ENCODE measurements around the gene ZC2HC1C.
A peak's percentile ranks its signal among the peaks of the same experiment; 100 is the strongest.
"Not testable (repeated sequence)": the region's sequence is repeated elsewhere in the genome, so short reads cannot be mapped to it uniquely, and the experiment has no call there.

Gene ZC2HC1C

GRCh38 chr14:75096959-75097358 is 27.5 kb downstream of the ZC2HC1C start:
- no peak for DNase-seq

- DNase-seq = no peak
Measured at GRCh38 chr14:75098212-75098611, 28.8 kb downstream of the ZC2HC1C start.

GRCh38 chr14:75098682-75099081 is 29.2 kb downstream of the ZC2HC1C start:
- no peak for DNase-seq

DNA sequence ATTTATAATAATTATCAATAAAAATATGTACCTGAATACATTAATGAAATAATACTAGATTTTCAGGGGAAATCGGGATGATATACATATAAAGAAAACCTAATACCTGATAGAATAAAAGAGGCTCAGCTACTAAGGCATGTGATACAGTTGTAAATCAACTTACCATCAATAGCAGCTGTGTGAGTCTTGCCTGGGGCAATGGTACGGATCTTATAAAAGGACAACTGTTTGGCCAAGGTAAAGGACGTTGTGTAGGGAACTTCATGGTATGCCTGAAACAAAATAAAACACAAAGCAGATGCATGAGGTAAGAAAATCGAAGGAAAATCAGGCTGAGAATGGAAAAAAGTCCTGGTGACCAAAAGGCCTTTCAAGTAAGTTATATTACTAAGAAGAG is 32.0 kb downstream of the ZC2HC1C start:
- DNase-seq = no peak

DNA sequence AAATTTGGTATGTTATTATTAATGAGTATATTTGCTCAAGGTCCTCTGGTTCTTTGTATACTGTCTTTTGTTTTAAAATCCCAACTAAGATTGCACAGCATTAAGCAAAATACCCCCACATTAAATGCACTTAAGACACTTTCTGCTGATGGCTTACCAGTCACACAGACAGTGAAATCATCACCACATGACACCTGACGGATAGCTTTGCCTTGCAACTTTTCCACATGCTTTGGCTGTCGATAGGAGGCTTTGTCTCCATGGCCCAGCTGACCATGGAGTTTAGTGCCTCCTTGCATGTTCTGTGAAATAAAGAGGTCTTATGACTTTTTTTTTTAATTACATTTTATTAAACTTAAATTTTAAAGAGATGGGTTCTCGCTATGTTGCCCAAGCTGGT is 37.7 kb downstream of the ZC2HC1C start:
- DNase-seq = no peak

GRCh38 chr14:75109877-75110276 is 40.4 kb downstream of the ZC2HC1C start:
- DNase-seq = no peak

DNA sequence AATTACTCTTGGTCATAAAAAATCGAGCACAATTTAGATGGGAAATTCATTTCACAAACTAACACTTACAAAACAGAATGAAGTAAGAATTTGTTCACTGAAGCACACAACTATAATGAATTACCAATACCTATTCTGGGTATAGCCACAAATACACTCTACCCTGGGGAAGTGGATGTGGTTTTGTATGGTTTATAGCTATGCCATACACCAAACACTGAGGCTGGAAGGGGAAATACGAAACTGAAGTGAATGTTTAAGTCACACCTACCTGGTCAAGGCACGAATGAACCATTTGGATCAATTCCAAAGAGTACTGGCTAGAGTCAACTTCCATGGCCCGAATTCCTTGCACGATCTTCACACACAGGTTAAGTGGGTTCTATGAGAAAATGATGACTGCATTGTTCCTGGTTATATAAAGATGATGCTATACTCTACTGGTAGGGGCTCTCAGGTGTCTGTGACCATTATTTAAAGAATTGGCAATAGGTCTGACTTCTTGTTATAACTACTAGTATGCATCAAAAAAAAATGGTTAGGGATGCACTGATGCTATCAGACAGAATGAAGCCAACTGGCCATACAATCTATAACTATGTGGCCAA is 44.6 kb downstream of the ZC2HC1C start:
- DNase-seq = no peak

- DNase-seq = no peak
Measured at GRCh38 chr14:75119056-75119455, 49.6 kb downstream of the ZC2HC1C start.

DNA sequence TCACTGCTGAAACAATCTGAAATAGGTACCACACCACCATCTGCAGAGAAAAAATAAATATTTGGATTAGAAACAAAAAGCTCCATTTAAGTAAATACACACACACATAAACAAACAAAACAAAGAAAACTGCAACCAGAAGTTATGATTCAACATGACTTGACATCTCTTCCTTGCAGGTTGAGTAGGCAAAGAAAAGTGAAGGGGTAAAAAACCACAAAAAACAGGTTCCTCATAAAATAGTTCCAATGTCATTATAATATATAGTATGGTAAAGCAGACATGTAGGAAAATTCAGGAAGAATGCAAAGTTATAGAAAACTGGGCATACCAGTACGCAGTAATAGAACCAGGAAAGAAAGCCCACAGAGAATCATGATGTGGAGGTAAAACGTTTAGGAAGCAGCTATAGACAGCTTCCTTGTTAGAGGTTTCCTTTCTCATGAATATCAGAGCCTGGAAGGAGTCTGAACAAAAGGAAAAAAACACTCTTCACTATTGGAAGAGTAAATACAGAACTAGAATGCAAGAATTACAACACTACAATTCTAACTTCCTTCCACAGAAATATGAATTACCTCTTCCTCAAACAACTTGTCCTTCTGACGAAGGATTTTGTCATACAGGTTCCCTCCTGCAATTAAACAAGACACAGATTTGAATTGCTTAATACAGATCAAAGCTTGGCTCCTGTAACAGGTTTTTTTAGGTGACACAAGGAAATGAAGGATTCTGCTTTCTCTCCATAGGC is 51.3 kb downstream of the ZC2HC1C start:
- DNase-seq = no peak

DNA sequence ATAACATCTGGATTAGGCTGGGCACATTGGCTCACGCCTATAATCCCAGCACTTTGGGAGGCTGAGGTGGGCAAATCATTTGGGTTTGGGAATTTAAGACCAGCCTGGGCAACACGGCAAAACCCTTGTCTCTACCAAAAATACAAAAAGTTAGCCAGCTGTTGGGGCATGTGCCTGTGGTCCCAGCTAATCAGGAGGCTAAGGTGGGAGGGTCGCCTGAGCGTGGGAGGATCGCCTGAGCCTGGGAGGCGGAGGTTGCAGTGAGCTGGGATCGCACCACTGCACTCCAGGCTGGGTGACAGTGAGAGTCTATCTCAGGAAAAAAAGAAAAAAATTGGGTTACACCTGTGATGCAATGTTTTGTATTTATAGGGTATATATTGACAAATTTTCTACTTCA is 52.1 kb downstream of the ZC2HC1C start:
- DNase-seq = no peak

DNA sequence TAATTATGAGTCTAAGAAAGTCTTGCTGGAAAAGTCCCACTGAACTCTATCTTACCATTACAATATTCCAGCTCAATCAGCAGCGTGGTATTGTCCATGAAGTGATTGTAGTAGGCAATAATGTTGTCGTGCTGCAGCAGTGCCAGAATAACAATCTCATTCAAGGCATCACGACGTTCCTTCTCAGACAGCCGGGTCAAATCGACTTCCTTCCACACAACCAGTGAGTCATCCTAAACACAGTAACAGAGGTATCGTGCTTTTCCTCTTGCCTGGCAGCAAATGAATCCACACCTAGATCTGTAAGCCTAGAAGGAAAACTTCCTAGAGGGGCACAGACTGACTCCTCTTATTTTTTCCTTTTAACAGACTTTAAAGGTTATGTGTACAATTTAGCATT is 54.5 kb downstream of the ZC2HC1C start:
- no peak for DNase-seq

DNA sequence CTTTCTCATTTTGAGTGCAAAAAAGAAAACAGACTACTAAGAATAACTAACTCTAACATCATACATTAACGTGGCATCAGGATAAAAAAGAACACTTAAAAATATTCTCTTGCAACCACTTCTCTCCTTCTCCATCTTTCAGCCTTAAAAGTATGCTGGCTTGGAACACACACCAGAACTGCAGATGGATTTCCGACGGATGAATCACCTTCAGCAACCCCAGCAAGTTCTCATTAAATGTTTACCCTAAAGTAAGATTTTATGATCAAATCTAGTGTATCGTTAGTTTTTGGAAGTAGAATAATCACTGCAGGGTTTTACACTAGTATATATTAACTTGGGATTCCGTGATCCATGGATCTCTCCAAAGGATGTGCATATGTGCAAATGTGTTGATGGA is 56.2 kb downstream of the ZC2HC1C start:
- DNase-seq = no peak

- DNase-seq = no peak
Measured at GRCh38 chr14:75126121-75126544, 56.7 kb downstream of the ZC2HC1C start.

DNA sequence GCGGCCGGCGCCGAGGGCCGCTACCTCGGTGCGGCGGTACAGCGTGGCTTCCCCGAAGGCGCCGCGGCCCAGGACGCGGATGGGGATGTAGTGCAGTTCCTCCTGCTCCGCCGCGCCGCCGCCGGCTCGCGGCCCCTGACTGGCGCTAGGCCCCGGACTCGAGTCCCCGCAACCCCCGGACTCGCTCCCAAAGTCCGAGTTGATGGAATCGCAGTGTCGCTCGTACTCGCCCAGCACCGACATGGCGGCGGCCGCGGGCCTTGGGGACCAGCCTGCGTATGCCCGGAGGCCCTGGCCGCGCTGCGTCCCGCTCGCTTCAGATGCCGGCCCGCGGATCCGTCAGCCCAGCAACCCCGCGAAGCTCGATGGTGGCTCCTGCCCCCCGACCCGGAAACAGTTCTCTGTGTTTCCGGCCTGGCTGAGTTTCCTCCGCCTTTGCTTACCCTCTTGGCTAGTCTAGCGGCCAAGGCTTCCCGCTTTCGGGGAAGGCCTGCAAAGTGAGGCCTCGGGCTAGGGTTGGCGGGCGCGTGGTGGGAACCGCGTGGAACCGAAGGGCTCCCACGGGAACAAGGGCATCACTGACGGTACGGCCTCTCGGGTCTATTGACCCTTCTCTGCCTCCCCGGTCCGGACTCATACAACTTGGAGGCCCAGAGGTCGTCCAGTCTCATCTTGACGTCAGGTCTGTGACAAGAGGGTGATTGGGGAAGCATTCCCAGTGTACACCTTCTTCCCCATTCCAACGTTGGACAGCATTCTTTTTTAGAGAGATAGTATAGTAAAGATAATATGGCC is 57.4 kb downstream of the ZC2HC1C start, which contains the start of gene NEK9:
TSS of gene NEK9 (minus strand) at position 370 of the 795 bp plus-strand sequence. CDS start at position 243, 127 bp downstream.
- peak; percentile 92 for DNase-seq

- DNase-seq = not testable (repeated sequence)
Measured at GRCh38 chr14:75127474-75127820, 58.0 kb downstream of the ZC2HC1C start.

DNA sequence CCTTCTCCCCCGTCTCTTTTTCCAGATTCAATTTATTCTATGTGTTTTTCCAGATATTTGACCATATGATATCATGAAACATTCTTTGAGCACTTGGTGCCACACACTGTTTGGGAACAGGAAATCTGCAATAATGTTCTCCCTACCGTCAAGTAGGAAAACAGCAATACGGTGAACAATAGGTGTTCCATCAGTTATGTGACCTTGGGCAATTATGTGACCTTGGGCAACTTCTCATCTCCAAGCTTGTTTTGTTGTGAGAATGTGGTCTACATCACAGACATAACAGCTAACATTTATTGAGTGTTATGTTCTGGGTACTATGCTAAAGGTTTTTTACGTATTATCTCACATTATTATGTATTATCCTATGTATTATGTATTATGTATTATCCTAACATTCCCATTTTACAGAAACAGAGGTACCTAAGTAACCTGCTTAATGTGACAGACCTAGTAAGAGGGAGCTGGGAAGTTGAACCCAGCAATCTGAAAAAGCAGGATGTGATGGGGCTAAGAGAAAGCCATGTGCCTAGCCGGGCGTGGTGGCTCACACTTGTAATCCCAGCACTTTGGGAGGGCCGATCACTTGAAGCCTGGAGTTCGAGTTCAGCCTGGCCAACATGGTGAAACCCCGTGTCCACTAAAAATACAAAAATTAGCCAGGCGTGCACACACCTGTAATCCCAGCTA is 58.6 kb downstream of the ZC2HC1C start:
- DNase-seq = no peak

GRCh38 chr14:75128596-75128990 is 59.2 kb downstream of the ZC2HC1C start:
- DNase-seq = no peak
